Activated B cell treated with CpG ODN at 0.5 μM for 24 hours (primary cell): ENCODE measurements around the gene ACKR2. TPM values are rescaled to one million over a fixed set of nuclear protein-coding genes. Genes with fewer than 3 reads are reported as not detected.

ENCODE experiments used
- ATAC-seq: fragments of 200-7000 bp; cut with Tn5 transposase; one replicate; pipeline ENCODE4 v1.10.0; 2021; ENCODE audit warnings: low read depth, mild to moderate bottlenecking, moderate library complexity
- CTCF ChIA-PET: fragments of 350-600 bp; sonication (Branson Sonifier 250); formaldehyde crosslinking; loops from one replicate; lab custom pipeline; 2021; ENCODE audit warnings: antibody characterized with exemption; lab: Charles Lee
- POLR2A ChIA-PET: fragments of 350-600 bp; sonication (Branson Sonifier 250); formaldehyde crosslinking; loops from one replicate; lab custom pipeline; 2021; ENCODE audit warnings: antibody characterized with exemption; lab: Charles Lee
- DNase-seq: peaks from one replicate; pipeline ENCODE4 v3.0.0; 2022
- H3K27ac Mint-ChIP-seq: one replicate; pipeline ENCODE4 v1.8.0; 2020; ENCODE audit warnings: mixed read lengths
- H3K27me3 Mint-ChIP-seq: one replicate; pipeline ENCODE4 v1.8.0; 2021; ENCODE audit warnings: mixed read lengths
- H3K36me3 Mint-ChIP-seq: one replicate; pipeline ENCODE4 v1.8.0; 2021; ENCODE audit warnings: low read depth, mixed read lengths
- H3K4me1 Mint-ChIP-seq: one replicate; pipeline ENCODE4 v1.8.0; 2021; ENCODE audit warnings: mixed read lengths
- H3K4me3 Mint-ChIP-seq: one replicate; pipeline ENCODE4 v1.8.0; 2020; ENCODE audit warnings: mild to moderate bottlenecking, mixed read lengths
- H3K9me3 Mint-ChIP-seq: one replicate; pipeline ENCODE4 v1.8.0; 2020; ENCODE audit warnings: mixed read lengths
- CTCF ChIP-seq: fragments of 200-600 bp; IDR thresholded peaks from one replicate; pipeline ENCODE4 v1.8.0; 2022; ENCODE audit warnings: antibody characterized with exemption, mild to moderate bottlenecking
- intact Hi-C: fragments of 100-400 bp; cut with micrococcal nuclease; formaldehyde crosslinking; loops from one replicate; pipeline ENCODE4 v1.15.1; 2024
- total RNA-seq: library from RNA; stranded (reverse); gene quantifications from 2 replicates; pipeline ENCODE4 v1.2.3, GENCODE V29; 2022

The ACKR2 gene
- total RNA-seq, 1 donor from 2014 or later: 0.22 TPM

- no peak overlapping the region for H3K27ac Mint-ChIP-seq
- TF ChIP-seq CTCF: no peak
- intact Hi-C loops: no loop called here
- no peaks in the 10 kb centered on the region for H3K36me3 Mint-ChIP-seq
- H3K27me3 Mint-ChIP-seq: no peaks in the 10 kb centered on the region
- ATAC-seq: no peak
- CTCF ChIA-PET: interaction anchor here (1.7 kb wide), 1 partner anchor 29 kb away, joined by 4 read pairs; no protein-coding TSS in a partner anchor
- no peaks in the 10 kb centered on the region for H3K9me3 Mint-ChIP-seq
- DNase-seq: no peak
- no peak overlapping the region for H3K4me3 Mint-ChIP-seq
- peaks cover 28% of the 10 kb centered on the region for H3K4me1 Mint-ChIP-seq
- POLR2A ChIA-PET: no interaction called here
Observed at GRCh38 chr3:42853056-42853455, 43.8 kb downstream of the ACKR2 start.

- H3K9me3 Mint-ChIP-seq: no peaks in the 10 kb centered on the region
- DNase-seq (no peak), ATAC-seq (no peak)
- peaks cover 25% of the 10 kb centered on the region for H3K4me1 Mint-ChIP-seq
- peaks cover 2% of the 10 kb centered on the region for H3K27me3 Mint-ChIP-seq
- intact Hi-C loops: no loop called here
- CTCF ChIA-PET: interaction anchor here (1.7 kb wide), 1 partner anchor 28 kb away, joined by 4 read pairs; no protein-coding TSS in a partner anchor
- POLR2A ChIA-PET: no interaction called here
- no peaks in the 10 kb centered on the region for H3K36me3 Mint-ChIP-seq
- no peak overlapping the region for H3K27ac Mint-ChIP-seq
- TF ChIP-seq CTCF: no peak
- H3K4me3 Mint-ChIP-seq: no peak overlapping the region
Observed at GRCh38 chr3:42853739-42854302, 44.6 kb downstream of the ACKR2 start.

DNA sequence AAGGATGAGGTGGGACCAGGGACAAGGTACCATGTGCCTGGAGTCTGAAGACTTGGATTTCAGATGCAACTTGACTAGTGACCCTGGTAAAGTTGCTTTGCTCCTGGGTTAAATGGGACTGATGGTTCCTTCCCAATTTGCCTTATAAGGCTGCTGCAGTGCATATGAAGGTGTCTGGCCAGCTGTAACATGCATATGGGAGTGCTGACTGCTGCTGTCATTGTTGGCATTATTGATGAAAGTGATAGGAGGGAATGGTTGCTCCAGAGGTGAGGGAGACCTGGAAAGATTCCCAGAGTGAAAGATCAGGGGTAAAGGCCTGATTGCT, 45.9 kb downstream of the ACKR2 start:
- Mint-ChIP-seq H3K4me1 (peaks cover 25% of the 10 kb centered on the region), H3K9me3 (no peaks in the 10 kb centered on the region), H3K27ac (no peak overlapping the region), H3K36me3 (no peaks in the 10 kb centered on the region), H3K4me3 (no peak overlapping the region), H3K27me3 (peaks cover 6% of the 10 kb centered on the region)
- ChIA-PET CTCF (no interaction called here), POLR2A (no interaction called here)
- intact Hi-C loops: no loop called here
- ATAC-seq: no peak
- no peak for TF ChIP-seq CTCF
- no peak for DNase-seq

DNA sequence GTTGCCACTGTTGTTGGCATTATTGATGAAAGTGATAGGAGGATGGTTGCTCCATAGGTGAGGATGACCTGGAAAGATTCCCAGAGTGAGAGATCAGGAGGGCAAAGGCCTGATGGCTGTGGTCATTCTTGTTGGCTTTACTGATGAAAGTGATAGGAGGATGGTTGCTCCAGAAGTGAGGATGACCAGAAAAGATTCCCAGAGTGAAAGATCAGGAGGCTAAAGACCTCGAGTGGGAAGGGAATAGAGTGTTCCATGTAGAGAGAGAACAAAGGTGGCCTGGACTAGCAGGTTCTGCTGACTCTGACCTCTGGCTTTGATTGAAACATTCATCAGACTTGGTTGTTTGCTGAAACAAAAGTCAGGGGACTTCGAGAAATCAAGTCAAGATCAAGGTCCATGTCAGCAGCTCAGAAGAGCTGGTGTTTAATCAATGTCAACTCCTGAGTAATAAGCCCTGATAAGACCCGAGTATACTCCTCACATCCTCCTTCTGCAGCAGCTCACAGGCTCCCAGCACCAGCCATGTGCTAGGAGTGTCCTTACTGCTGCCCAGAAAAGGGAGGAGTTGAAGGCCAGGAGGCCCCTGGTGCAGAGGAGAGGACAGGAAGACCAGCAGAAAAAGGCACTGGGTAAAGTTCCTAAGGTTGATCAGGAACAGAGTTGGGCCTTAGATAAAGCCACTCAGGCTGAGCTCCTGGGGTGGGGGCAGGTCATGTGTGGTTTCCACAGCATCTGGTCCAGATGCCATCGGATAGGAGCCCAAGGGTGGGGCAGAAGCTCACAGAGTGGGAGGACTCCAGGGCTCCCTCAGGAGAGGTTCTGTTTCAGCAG, 46.5 kb downstream of the ACKR2 start:
- Mint-ChIP-seq H3K36me3 (no peaks in the 10 kb centered on the region), H3K4me1 (peaks cover 25% of the 10 kb centered on the region), H3K27me3 (peaks cover 6% of the 10 kb centered on the region), H3K4me3 (no peak overlapping the region), H3K27ac (no peak overlapping the region), H3K9me3 (no peaks in the 10 kb centered on the region)
- TF ChIP-seq CTCF: no peak
- intact Hi-C loops: no loop called here
- ChIA-PET POLR2A (interaction anchor here (0.7 kb wide), 1 partner anchor 14 kb away, joined by 3 read pairs; no protein-coding TSS in a partner anchor), CTCF (no interaction called here)
- ATAC-seq (no peak), DNase-seq (peak; percentile 10)

- POLR2A ChIA-PET: interaction anchor here (0.7 kb wide), 1 partner anchor 13 kb away, joined by 3 read pairs; no protein-coding TSS in a partner anchor
Observed at GRCh38 chr3:42856544-42856943, 47.3 kb downstream of the ACKR2 start.

More at GRCh38 chr3:42856544-42856943, 47.3 kb downstream of the ACKR2 start:
- DNase-seq (no peak), ATAC-seq (no peak)
- peaks cover 6% of the 10 kb centered on the region for H3K27me3 Mint-ChIP-seq
- intact Hi-C loops: no loop called here
- H3K36me3 Mint-ChIP-seq: no peaks in the 10 kb centered on the region
- TF ChIP-seq CTCF: no peak
- peak overlapping the region; percentile 6 for H3K4me3 Mint-ChIP-seq
- no peak overlapping the region for H3K27ac Mint-ChIP-seq
- CTCF ChIA-PET: no interaction called here
- H3K9me3 Mint-ChIP-seq: no peaks in the 10 kb centered on the region
- H3K4me1 Mint-ChIP-seq: peaks cover 25% of the 10 kb centered on the region
